Activated naive CD8-positive, alpha-beta T cell treated with anti-CD3 and anti-CD28 coated beads for 36 hours (primary cell): ENCODE results near the gene CRYBG3. TPM values are rescaled to one million over a fixed set of nuclear protein-coding genes. Genes with fewer than 3 reads are reported as not detected.
A peak's percentile ranks its signal among the peaks of the same experiment; 100 is the strongest.

ENCODE experiments used
- DNase-seq: peaks from one replicate; pipeline ENCODE4 v3.0.0; 2021
- H3K27ac Mint-ChIP-seq: one replicate; pipeline ENCODE4 v1.8.0; 2022; ENCODE audit warnings: mild to moderate bottlenecking, moderate library complexity, mixed read lengths
- H3K27me3 Mint-ChIP-seq: one replicate; pipeline ENCODE4 v1.8.0; 2022; ENCODE audit warnings: mild to moderate bottlenecking, mixed read lengths
- H3K36me3 Mint-ChIP-seq: one replicate; pipeline ENCODE4 v1.8.0; 2021; ENCODE audit warnings: mild to moderate bottlenecking, mixed read lengths
- H3K4me1 Mint-ChIP-seq: one replicate; pipeline ENCODE4 v1.8.0; 2021; ENCODE audit warnings: mixed read lengths
- H3K4me3 Mint-ChIP-seq: one replicate; pipeline ENCODE4 v1.8.0; 2022; ENCODE audit warnings: mild to moderate bottlenecking, moderate library complexity, mixed read lengths
- H3K9me3 Mint-ChIP-seq: one replicate; pipeline ENCODE4 v1.8.0; 2022; ENCODE audit warnings: mixed read lengths
- total RNA-seq, 2 experiments: library from RNA; stranded (reverse); gene quantifications; one replicate each; pipeline ENCODE4 v1.2.3, GENCODE V29; 2021

The CRYBG3 gene
- total RNA-seq, 2 experiments from 2014 or later: 2.2 to 2.5 TPM

DNA sequence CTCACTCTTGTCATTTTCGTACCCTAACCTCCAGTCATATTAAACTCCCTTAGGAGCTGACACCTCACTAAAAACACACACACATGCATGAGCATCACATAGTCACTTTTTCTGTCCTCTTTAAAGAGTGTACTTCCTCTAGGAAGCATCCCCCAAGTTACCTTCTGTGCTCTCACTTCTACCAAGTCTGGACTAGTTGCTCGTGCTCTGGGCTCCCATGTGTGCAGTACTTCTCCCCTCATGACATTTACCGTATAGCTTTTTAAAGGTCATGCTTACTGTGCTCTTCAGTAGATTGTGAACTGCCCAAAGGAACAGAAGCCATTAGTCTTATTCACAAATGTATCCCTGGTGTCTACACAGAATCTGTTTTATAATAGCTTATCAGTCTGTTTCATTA, 42.0 kb downstream of the CRYBG3 start:
- H3K9me3 Mint-ChIP-seq: no peaks in the 10 kb centered on the region
- H3K27me3 Mint-ChIP-seq: no peaks in the 10 kb centered on the region

DNA sequence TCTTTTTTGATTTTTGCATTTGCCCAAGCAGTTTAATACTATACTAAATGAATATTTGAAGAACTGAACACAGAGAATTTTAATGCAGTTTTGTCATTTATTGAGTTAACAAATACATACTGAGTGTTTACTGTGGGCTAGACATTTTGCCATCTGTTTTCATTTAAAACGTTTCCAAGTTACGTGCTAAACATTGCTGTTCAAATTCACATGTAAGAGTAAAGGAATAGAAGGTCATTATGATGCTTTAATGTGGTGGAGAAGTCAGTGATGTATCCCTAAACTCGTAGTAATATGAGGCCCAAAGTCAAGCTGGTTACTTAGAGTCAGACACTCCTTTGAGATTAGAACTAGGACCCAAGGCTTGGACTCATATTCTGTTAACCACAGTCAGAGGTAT, 49.4 kb downstream of the CRYBG3 start:
- Mint-ChIP-seq H3K27ac (no peak overlapping the region), H3K4me3 (no peak overlapping the region), H3K36me3 (peaks cover 4% of the 10 kb centered on the region), H3K9me3 (no peaks in the 10 kb centered on the region), H3K4me1 (peaks cover 10% of the 10 kb centered on the region), H3K27me3 (no peaks in the 10 kb centered on the region)
- no peak for DNase-seq

More for the DNA sequence above, 42.0 kb downstream of the CRYBG3 start:
- no peaks in the 10 kb centered on the region for H3K4me1 Mint-ChIP-seq
- H3K4me3 Mint-ChIP-seq: no peak overlapping the region
- DNase-seq: no peak
- no peaks in the 10 kb centered on the region for H3K36me3 Mint-ChIP-seq
- H3K27ac Mint-ChIP-seq: no peak overlapping the region

DNA sequence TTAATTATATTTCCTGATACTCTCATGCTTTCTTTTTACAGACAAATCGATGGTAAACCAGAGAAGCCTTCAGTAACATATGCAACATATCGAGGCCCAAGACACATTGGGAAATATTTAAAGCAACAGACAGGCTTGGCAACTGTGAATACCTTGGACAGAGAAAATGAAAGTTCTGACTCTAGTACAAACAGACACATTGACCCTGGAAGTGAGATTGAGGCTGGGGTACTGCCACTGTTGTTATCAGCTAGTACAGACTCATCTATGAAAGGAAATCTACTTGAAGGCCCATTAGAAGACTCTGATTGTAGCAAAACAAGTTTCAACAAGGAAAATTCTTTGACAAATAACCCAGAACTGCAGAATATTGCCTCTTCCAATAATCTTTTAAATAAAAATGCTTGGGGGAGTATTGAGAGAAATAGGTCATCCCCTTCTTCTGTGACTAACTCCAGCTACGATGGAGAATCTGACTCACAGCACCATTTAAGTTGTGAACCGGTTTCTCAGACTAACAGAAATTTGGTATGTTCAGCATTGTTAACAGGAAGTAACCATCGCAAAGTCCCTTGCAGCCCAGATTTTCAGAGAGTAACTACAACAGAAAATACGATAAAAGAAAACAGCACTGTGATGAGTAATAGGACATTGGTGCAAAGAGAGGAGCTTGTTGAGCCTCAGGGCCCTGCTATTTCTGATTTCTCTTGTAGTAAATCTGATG, 50.2 kb downstream of the CRYBG3 start:
- Mint-ChIP-seq H3K36me3 (peaks cover 4% of the 10 kb centered on the region), H3K27ac (peak overlapping the region; percentile 74), H3K4me3 (no peak overlapping the region), H3K27me3 (no peaks in the 10 kb centered on the region), H3K4me1 (peaks cover 10% of the 10 kb centered on the region), H3K9me3 (no peaks in the 10 kb centered on the region)
- DNase-seq: peak; percentile 18

DNA sequence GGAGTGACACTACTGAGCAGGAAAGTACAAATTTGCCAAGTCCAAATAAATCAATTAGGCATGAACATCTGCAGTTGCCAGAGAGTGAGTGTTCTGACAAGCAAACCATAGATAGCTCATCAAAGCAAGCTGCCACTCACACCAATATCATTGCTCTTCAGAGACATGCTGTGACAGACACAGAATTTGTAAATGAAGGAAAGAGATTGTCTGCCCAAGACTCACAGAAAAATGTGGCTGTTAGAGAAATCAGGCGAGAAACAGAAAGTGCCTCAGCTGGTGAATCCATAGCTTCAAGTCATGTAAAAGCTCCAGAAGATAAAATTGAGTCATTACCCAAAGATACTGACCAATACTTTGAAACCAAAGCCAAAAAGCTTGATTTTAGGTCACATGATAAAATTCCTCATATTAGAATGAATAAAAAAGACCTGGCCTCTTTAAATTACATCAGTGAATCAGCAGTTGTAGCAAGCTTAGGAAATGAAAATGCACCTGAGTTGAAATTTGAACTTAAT, 50.8 kb downstream of the CRYBG3 start:
- no peak for DNase-seq
- Mint-ChIP-seq H3K4me1 (peaks cover 10% of the 10 kb centered on the region), H3K27ac (peak overlapping the region; percentile 74), H3K36me3 (peaks cover 4% of the 10 kb centered on the region), H3K4me3 (no peak overlapping the region), H3K27me3 (no peaks in the 10 kb centered on the region), H3K9me3 (no peaks in the 10 kb centered on the region)

DNA sequence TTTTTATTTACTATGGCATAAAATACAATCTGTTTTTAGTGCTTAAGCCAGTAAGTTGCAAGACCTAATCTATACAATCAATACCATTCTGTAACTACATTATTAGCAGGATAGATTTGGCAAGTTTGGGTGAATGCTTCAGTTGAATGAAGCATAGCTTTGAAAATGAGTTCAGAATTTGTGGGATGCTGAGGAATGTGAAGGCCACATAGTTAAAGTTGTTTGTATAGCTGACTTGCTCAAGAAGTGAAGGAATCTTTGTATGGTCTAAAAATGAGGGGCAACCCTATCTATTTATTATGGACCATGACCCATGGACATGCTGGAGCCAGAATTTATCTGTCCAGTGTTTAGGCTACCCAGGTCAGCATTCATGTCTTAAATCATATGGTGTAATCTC, 58.5 kb downstream of the CRYBG3 start:
- H3K9me3 Mint-ChIP-seq: no peaks in the 10 kb centered on the region
- peaks cover 14% of the 10 kb centered on the region for H3K4me1 Mint-ChIP-seq
- no peaks in the 10 kb centered on the region for H3K27me3 Mint-ChIP-seq
- H3K4me3 Mint-ChIP-seq: no peak overlapping the region
- H3K27ac Mint-ChIP-seq: no peak overlapping the region
- DNase-seq: no peak
- peaks cover 2% of the 10 kb centered on the region for H3K36me3 Mint-ChIP-seq

DNA sequence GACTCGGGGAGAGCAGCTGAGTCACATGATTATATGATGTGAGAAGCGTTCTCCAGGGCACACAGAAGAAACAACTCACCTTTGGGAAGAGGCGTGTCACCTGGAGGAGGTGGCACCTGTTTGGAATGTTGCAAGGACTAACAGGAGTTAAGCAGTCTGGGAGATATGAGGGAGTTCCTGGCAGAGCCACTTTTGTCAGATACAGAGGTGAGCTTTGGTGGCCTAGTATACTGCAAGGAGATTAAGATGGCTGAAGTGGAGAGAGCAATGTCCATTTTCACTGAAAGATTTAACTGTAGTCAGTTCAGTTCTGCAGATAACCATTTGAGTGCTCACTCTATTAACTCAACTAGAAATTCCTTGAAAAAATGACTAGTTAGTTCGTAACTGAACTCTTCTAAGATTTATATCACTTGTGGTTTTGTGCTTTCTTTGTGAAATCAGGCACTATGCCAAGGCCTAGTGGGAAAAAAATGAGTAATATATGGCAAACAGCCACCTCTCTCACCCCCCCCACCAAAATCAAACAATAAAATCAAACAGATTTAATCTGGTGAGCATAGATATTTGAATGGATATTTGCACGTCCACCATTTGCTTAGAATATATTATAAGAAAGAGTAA, 61.3 kb downstream of the CRYBG3 start:
- Mint-ChIP-seq H3K4me1 (peaks cover 14% of the 10 kb centered on the region), H3K27ac (no peak overlapping the region), H3K9me3 (no peaks in the 10 kb centered on the region), H3K36me3 (peaks cover 2% of the 10 kb centered on the region), H3K4me3 (no peak overlapping the region), H3K27me3 (no peaks in the 10 kb centered on the region)
- DNase-seq: peak; percentile 6

GRCh38 chr3:97883736-97884135, 61.9 kb downstream of the CRYBG3 start:
- no peak overlapping the region for H3K4me3 Mint-ChIP-seq
- no peak overlapping the region for H3K27ac Mint-ChIP-seq
- no peaks in the 10 kb centered on the region for H3K27me3 Mint-ChIP-seq
- peaks cover 14% of the 10 kb centered on the region for H3K4me1 Mint-ChIP-seq
- peaks cover 2% of the 10 kb centered on the region for H3K36me3 Mint-ChIP-seq
- DNase-seq: no peak
- no peaks in the 10 kb centered on the region for H3K9me3 Mint-ChIP-seq

GRCh38 chr3:97884586-97885123, 62.8 kb downstream of the CRYBG3 start:
- no peaks in the 10 kb centered on the region for H3K9me3 Mint-ChIP-seq
- DNase-seq: no peak
- H3K36me3 Mint-ChIP-seq: peaks cover 2% of the 10 kb centered on the region
- H3K27me3 Mint-ChIP-seq: no peaks in the 10 kb centered on the region
- H3K27ac Mint-ChIP-seq: no peak overlapping the region
- peaks cover 14% of the 10 kb centered on the region for H3K4me1 Mint-ChIP-seq
- H3K4me3 Mint-ChIP-seq: no peak overlapping the region

- H3K27me3 Mint-ChIP-seq: no peaks in the 10 kb centered on the region
- H3K4me1 Mint-ChIP-seq: peaks cover 14% of the 10 kb centered on the region
- H3K36me3 Mint-ChIP-seq: peaks cover 2% of the 10 kb centered on the region
- H3K9me3 Mint-ChIP-seq: no peaks in the 10 kb centered on the region
- H3K4me3 Mint-ChIP-seq: no peak overlapping the region
- DNase-seq: no peak
- no peak overlapping the region for H3K27ac Mint-ChIP-seq
Observed at GRCh38 chr3:97885931-97886824, 64.4 kb downstream of the CRYBG3 start.

DNA sequence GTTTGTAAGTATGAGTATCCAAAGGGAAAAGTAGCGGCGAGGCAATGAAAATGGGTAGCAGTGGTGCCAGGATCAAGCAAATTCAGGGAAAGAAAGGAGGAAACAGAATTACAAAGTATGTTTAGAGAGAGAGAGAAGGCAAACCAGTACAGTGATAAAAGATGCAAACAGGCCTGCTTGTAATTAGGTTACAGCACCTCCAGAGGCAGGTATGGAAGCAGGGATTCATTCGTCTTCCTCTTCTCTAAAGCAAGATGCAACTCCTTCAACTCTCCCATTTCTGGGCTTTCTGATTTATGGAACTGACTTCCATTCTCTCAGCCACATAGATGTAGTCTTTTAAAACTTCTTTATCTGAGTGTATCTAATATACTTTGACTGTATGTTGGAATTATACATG, 68.0 kb downstream of the CRYBG3 start:
- no peak overlapping the region for H3K27ac Mint-ChIP-seq
- H3K27me3 Mint-ChIP-seq: no peaks in the 10 kb centered on the region
- H3K36me3 Mint-ChIP-seq: no peaks in the 10 kb centered on the region
- no peak for DNase-seq
- no peak overlapping the region for H3K4me3 Mint-ChIP-seq
- no peaks in the 10 kb centered on the region for H3K9me3 Mint-ChIP-seq
- no peaks in the 10 kb centered on the region for H3K4me1 Mint-ChIP-seq

GRCh38 chr3:97892852-97893251, 71.0 kb downstream of the CRYBG3 start:
- Mint-ChIP-seq H3K27me3 (no peaks in the 10 kb centered on the region), H3K4me3 (no peak overlapping the region), H3K4me1 (no peaks in the 10 kb centered on the region), H3K36me3 (peaks cover 3% of the 10 kb centered on the region), H3K9me3 (no peaks in the 10 kb centered on the region), H3K27ac (no peak overlapping the region)
- DNase-seq: no peak

GRCh38 chr3:97895216-97895615, 73.4 kb downstream of the CRYBG3 start:
- no peak for DNase-seq
- no peaks in the 10 kb centered on the region for H3K9me3 Mint-ChIP-seq
- H3K27me3 Mint-ChIP-seq: no peaks in the 10 kb centered on the region
- no peak overlapping the region for H3K27ac Mint-ChIP-seq
- H3K4me1 Mint-ChIP-seq: no peaks in the 10 kb centered on the region
- H3K36me3 Mint-ChIP-seq: peaks cover 3% of the 10 kb centered on the region
- H3K4me3 Mint-ChIP-seq: no peak overlapping the region

GRCh38 chr3:97896129-97896528, 74.3 kb downstream of the CRYBG3 start:
- Mint-ChIP-seq H3K9me3 (no peaks in the 10 kb centered on the region), H3K4me1 (no peaks in the 10 kb centered on the region), H3K27ac (no peak overlapping the region), H3K27me3 (no peaks in the 10 kb centered on the region), H3K4me3 (no peak overlapping the region), H3K36me3 (peaks cover 3% of the 10 kb centered on the region)
- DNase-seq: no peak

DNA sequence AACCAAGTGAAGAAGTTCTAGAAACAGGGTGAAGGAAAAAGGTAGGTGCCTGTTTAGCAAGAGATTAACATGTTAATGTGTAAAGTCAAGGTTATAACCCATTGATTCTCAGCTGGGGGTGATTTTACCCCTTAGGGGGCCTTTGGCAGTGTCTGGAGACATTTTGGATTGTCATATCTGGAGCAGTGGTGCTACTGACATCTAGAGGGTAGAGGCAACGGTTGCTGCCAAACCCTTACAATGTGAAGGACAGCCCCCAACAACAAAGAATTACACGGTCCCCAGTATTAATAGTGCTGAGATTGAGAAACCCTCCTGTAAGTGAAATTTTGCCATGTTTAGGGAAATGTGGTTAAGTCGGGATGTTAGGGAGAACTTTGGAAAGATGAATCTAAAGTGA, 74.7 kb downstream of the CRYBG3 start:
- H3K36me3 Mint-ChIP-seq: peaks cover 3% of the 10 kb centered on the region
- no peaks in the 10 kb centered on the region for H3K27me3 Mint-ChIP-seq
- no peak overlapping the region for H3K27ac Mint-ChIP-seq
- H3K9me3 Mint-ChIP-seq: no peaks in the 10 kb centered on the region
- H3K4me1 Mint-ChIP-seq: peaks cover 2% of the 10 kb centered on the region
- no peak for DNase-seq
- H3K4me3 Mint-ChIP-seq: no peak overlapping the region

DNA sequence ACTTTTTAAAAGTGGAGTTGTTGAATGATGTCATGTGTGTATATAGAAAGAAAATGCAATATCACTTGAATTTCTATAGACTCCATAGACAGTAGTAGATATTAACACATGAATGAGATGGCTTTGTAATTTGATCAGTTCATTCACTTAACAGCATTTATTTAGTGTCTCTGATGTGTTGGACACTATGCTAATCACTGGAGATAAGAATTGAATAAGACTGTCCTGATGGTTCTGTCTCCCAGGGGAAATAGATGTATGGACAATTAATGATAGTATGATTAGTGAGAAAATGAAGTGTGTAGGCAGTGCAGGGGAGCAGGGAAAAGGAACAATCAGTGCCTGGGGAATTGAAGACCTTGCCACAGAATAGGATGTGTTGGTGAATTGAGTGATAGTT, 77.5 kb downstream of the CRYBG3 start:
- no peak for DNase-seq
- Mint-ChIP-seq H3K36me3 (peaks cover 3% of the 10 kb centered on the region), H3K9me3 (peaks cover 1% of the 10 kb centered on the region), H3K4me3 (no peak overlapping the region), H3K4me1 (peaks cover 2% of the 10 kb centered on the region), H3K27ac (no peak overlapping the region), H3K27me3 (no peaks in the 10 kb centered on the region)
